H1 (cell line): Measurements from ENCODE around the gene PAK5. TPM values are rescaled to one million over a fixed set of nuclear protein-coding genes. Genes with fewer than 3 reads are reported as not detected.

Experiments
- CTCF ChIA-PET: fragments of 300-600 bp; sonication (Branson Sonifier 250); formaldehyde crosslinking; loops from one replicate; lab custom pipeline; 2021; ENCODE audit not compliant: partially characterized antibody; lab: Charles Lee
- POLR2A ChIA-PET: fragments of 300-600 bp; sonication (Branson Sonifier 250); formaldehyde crosslinking; loops from one replicate; lab custom pipeline; 2021; ENCODE audit warnings: inconsistent platforms; ENCODE audit not compliant: partially characterized antibody; lab: Charles Lee
- DNase-seq, 2 experiments: peaks; one replicate each; pipeline versions ENCODE4 v3.0.0 to v3.0.0-alpha.2; 2010 to 2022; ENCODE audit warnings: low spot score in 2 of 2, low read depth in 1 of 2, mixed read lengths in 1 of 2
- FAIRE-seq: peaks from 2 replicates; lab custom pipeline; 2011; peaks lifted over from hg19 to GRCh38; lab: Jason Lieb, UNC
- H2AFZ ChIP-seq: 2 replicates; pipeline ENCODE4 v1.8.1; 2012; ENCODE audit warnings: low read length, inconsistent platforms
- H2AK5ac ChIP-seq: 2 replicates; pipeline ENCODE4 v1.6.1; 2013; ENCODE audit warnings: low read depth, low read length
- H2BK120ac ChIP-seq: replicated peaks from 2 replicates; pipeline ENCODE3; 2013; ENCODE audit warnings: low read depth, low read length, inconsistent platforms
- H2BK12ac ChIP-seq: 2 replicates; pipeline ENCODE4 v1.6.1; 2013; ENCODE audit warnings: low read depth, low read length
- H2BK15ac ChIP-seq: 2 replicates; pipeline ENCODE4 v1.6.1; 2013; ENCODE audit warnings: low read length
- H2BK20ac ChIP-seq: 2 replicates; pipeline ENCODE4 v1.6.1; 2013; ENCODE audit warnings: low read length
- H2BK5ac ChIP-seq: 2 replicates; pipeline ENCODE4 v1.6.1; 2013; ENCODE audit warnings: low read depth, low read length
- H3K14ac ChIP-seq: 2 replicates; pipeline ENCODE4 v1.6.1; 2013; ENCODE audit warnings: inconsistent platforms; ENCODE audit not compliant: insufficient read length
- H3K18ac ChIP-seq: 2 replicates; pipeline ENCODE4 v1.6.1; 2013; ENCODE audit warnings: low read length; ENCODE audit errors: extremely low read depth
- H3K23ac ChIP-seq: 2 replicates; pipeline ENCODE4 v1.6.1; 2013; ENCODE audit warnings: inconsistent platforms; ENCODE audit not compliant: insufficient read length
- H3K23me2 ChIP-seq: 2 replicates; pipeline ENCODE4 v1.6.1; 2013; ENCODE audit warnings: low read depth, low read length
- H3K27ac ChIP-seq: 2 replicates; pipeline ENCODE4 v1.6.1; 2011; ENCODE audit warnings: low read depth, low read length, inconsistent platforms
- H3K27me3 ChIP-seq, 4 experiments: replicated peaks in 1 of 4; 1 replicate in 1 of 4; 2 replicates in 3 of 4; pipeline versions ENCODE4 v1.6.1 to v1.8.1; 2011 to 2013; ENCODE audit warnings: low read length in 3 of 4, mild to moderate bottlenecking in 3 of 4, inconsistent platforms in 2 of 4, mixed read lengths in 2 of 4, moderate library complexity in 1 of 4; ENCODE audit not compliant: control insufficient read depth in 3 of 4, insufficient read depth in 3 of 4; ENCODE audit errors: extremely low read depth in 1 of 4
- H3K36me3 ChIP-seq, 4 experiments: 2 replicates each; pipeline versions ENCODE4 v1.6.1 to v1.8.1; 2011 to 2013; ENCODE audit warnings: mild to moderate bottlenecking in 4 of 4, low read length in 3 of 4, moderate library complexity in 2 of 4, control low read depth in 1 of 4, inconsistent platforms in 1 of 4; ENCODE audit not compliant: insufficient read depth in 4 of 4, control insufficient read depth in 2 of 4
- H3K4ac ChIP-seq: replicated peaks from 2 replicates; pipeline ENCODE3; 2013; ENCODE audit warnings: low read length, low read depth, mixed read lengths, inconsistent platforms; ENCODE audit not compliant: insufficient read length
- H3K4me1 ChIP-seq, 4 experiments: replicated peaks in 1 of 4; 1 replicate in 1 of 4; 2 replicates in 3 of 4; pipeline versions ENCODE4 v1.6.1 to v1.8.1; 2011 to 2013; ENCODE audit warnings: low read length in 3 of 4, inconsistent platforms in 2 of 4, mixed read lengths in 1 of 4; ENCODE audit not compliant: insufficient read depth in 4 of 4, control insufficient read depth in 3 of 4
- H3K4me2 ChIP-seq, 2 experiments: 2 replicates each; pipeline versions ENCODE4 v1.6.1 to v1.8.1; 2011 to 2013; ENCODE audit warnings: low read depth in 2 of 2, low read length in 2 of 2, control low read depth in 1 of 2, inconsistent platforms in 1 of 2, mild to moderate bottlenecking in 1 of 2; ENCODE audit not compliant: insufficient read depth in 1 of 2
- H3K4me3 ChIP-seq, 4 experiments: fragments of 200-600, 300-600 bp in 1 of 4; sonication (generic), shearing (Covaris generic), sonication (Bioruptor Twin) in 1 of 4; 2 replicates each; pipeline versions ENCODE4 v1.5.1 to v1.8.1; 2011 to 2016; ENCODE audit warnings: low read length in 4 of 4, low read depth in 3 of 4, control low read depth in 2 of 4, inconsistent platforms in 2 of 4, mild to moderate bottlenecking in 2 of 4, mixed read lengths in 1 of 4, moderate library complexity in 1 of 4; ENCODE audit not compliant: insufficient read depth in 2 of 4; ENCODE audit errors: extremely low read depth in 1 of 4
- H3K56ac ChIP-seq: replicated peaks from 2 replicates; pipeline ENCODE3; 2013; ENCODE audit warnings: low read depth, mild to moderate bottlenecking, mixed read lengths, low read length, inconsistent platforms; ENCODE audit not compliant: insufficient read length
- H3K79me1 ChIP-seq: 2 replicates; pipeline ENCODE4 v1.6.1; 2013; ENCODE audit warnings: low read depth, low read length, control low read depth
- H3K79me2 ChIP-seq, 2 experiments: 2 replicates each; pipeline versions ENCODE4 v1.6.1 to v1.8.1; 2012 to 2013; ENCODE audit warnings: low read length in 2 of 2, mild to moderate bottlenecking in 2 of 2, inconsistent platforms in 1 of 2; ENCODE audit not compliant: insufficient read depth in 2 of 2, control insufficient read depth in 1 of 2
- H3K9ac ChIP-seq, 4 experiments: replicated peaks in 1 of 4; 1 replicate in 1 of 4; 2 replicates in 3 of 4; pipeline versions ENCODE4 v1.6.1 to v1.8.1; 2011 to 2013; ENCODE audit warnings: low read depth in 3 of 4, low read length in 3 of 4, control low read depth in 2 of 4, mild to moderate bottlenecking in 2 of 4, moderate library complexity in 2 of 4, inconsistent platforms in 1 of 4; ENCODE audit errors: extremely low read depth in 1 of 4
- H3K9me3 ChIP-seq, 2 experiments: 2 replicates each; pipeline versions ENCODE4 v1.6.1 to v1.8.1; 2012 to 2013; ENCODE audit warnings: mild to moderate bottlenecking in 2 of 2, moderate library complexity in 2 of 2, control low read depth in 1 of 2, inconsistent platforms in 1 of 2, low read depth in 1 of 2, low read length in 1 of 2, mixed read lengths in 1 of 2; ENCODE audit not compliant: insufficient read depth in 2 of 2
- H4K20me1 ChIP-seq, 2 experiments: replicated peaks in 1 of 2; 2 replicates each; pipeline versions ENCODE3 to v1.8.1; 2011 to 2013; ENCODE audit warnings: inconsistent platforms in 2 of 2, low read length in 2 of 2, mild to moderate bottlenecking in 1 of 2; ENCODE audit not compliant: insufficient read depth in 2 of 2, control insufficient read depth in 1 of 2
- H4K5ac ChIP-seq: 2 replicates; pipeline ENCODE4 v1.6.1; 2013; ENCODE audit warnings: low read length, low read depth, mixed read lengths, inconsistent platforms; ENCODE audit not compliant: insufficient read length
- H4K8ac ChIP-seq: 2 replicates; pipeline ENCODE4 v1.8.0; 2013; ENCODE audit warnings: mild to moderate bottlenecking, moderate library complexity, low read length, inconsistent platforms; ENCODE audit not compliant: insufficient read depth; ENCODE audit errors: extremely low read depth
- H4K91ac ChIP-seq: replicated peaks from 2 replicates; pipeline ENCODE3; 2013; ENCODE audit warnings: low read length, mixed read lengths, inconsistent platforms; ENCODE audit not compliant: insufficient read length
- ASH2L ChIP-seq: fragments of 200-600, 300-600 bp; sonication (generic); IDR thresholded peaks from one replicate; pipeline ENCODE4 v1.7.1; 2017; ENCODE audit warnings: low read length
- ATF3 ChIP-seq: IDR thresholded peaks from 2 replicates; pipeline ENCODE4 v1.6.1; 2011; ENCODE audit warnings: low read depth, mild to moderate bottlenecking, low read length; ENCODE audit not compliant: insufficient read depth
- CBX5 ChIP-seq: fragments of 300-800, 300-1000 bp; sonication (generic); IDR thresholded peaks from 2 replicates; pipeline ENCODE4 v1.7.1; 2016; ENCODE audit warnings: antibody characterized with exemption, low read length, low read depth
- EZH2 ChIP-seq: fragments of 200-600 bp; sonication (generic); IDR thresholded peaks from 2 replicates; pipeline ENCODE4 v1.7.1; 2012; ENCODE audit warnings: low read depth, mild to moderate bottlenecking, moderate library complexity, low read length, inconsistent platforms; ENCODE audit not compliant: severe bottlenecking
- HDAC6 ChIP-seq: IDR thresholded peaks from one replicate; pipeline ENCODE4 v1.7.1; 2012; ENCODE audit warnings: low read depth, mild to moderate bottlenecking, inconsistent platforms, low read length, moderate library complexity
- POLR2A ChIP-seq, 2 experiments: IDR thresholded peaks; 1 replicate in 1 of 2; 2 replicates in 1 of 2; pipeline ENCODE4 v1.6.1; 2011; ENCODE audit warnings: low read depth in 2 of 2, low read length in 2 of 2, mild to moderate bottlenecking in 2 of 2; ENCODE audit errors: control extremely low read depth in 1 of 2
- RAD21 ChIP-seq, 2 experiments: IDR thresholded peaks in 1 of 2; conservative IDR thresholded peaks in 1 of 2; 2 replicates each; pipeline ENCODE4 v1.6.1; 2011; ENCODE audit warnings: low read depth in 2 of 2, low read length in 2 of 2, improper control_type of control experiment in 1 of 2, inconsistent platforms in 1 of 2, mild to moderate bottlenecking in 1 of 2, moderate library complexity in 1 of 2
- RFX5 ChIP-seq: IDR thresholded peaks from 2 replicates; pipeline ENCODE4 v1.6.1; 2011; ENCODE audit warnings: low read depth, low read length, improper control_type of control experiment, borderline replicate concordance
- RNF2 ChIP-seq: fragments of 200-900, 300-1000 bp; sonication (generic); IDR thresholded peaks from 2 replicates; pipeline ENCODE4 v1.7.1; 2016; ENCODE audit warnings: borderline replicate concordance, low read depth, mild to moderate bottlenecking, antibody characterized with exemption, low read length; ENCODE audit not compliant: poor library complexity, severe bottlenecking; ENCODE audit errors: missing control alignments
- TAF7 ChIP-seq: optimal IDR thresholded peaks from 2 replicates; pipeline ENCODE3; 2011; ENCODE audit warnings: low read depth, mild to moderate bottlenecking, inconsistent platforms, low read length, moderate library complexity, borderline replicate concordance
- WGBS, 2 experiments: shearing (Covaris generic) in 1 of 2; methylation state at CpG; one replicate each; pipeline versions ENCODE4 v1.1.6 to v1.1.7; 2013 to 2015; ENCODE audit warnings: low lambda C conversion rate in 2 of 2, mixed read lengths in 2 of 2, inconsistent platforms in 1 of 2, low coverage in 1 of 2, missing lambda C conversion rate in 1 of 2; ENCODE audit not compliant: insufficient replicate concordance in 2 of 2, insufficient coverage in 1 of 2, insufficient read length in 1 of 2; ENCODE audit errors: extremely low coverage in 1 of 2, missing lambda C conversion rate in 1 of 2; 5-methylcytosine and 5-hydroxymethylcytosine counted together
- polyA plus RNA-seq, 7 experiments: library from polyadenylated mRNA; depleted of rRNA in 3 of 7; stranded (reverse) in 5 of 7; unstranded in 2 of 7; fragments of >200 nt in 5 of 7; fragments of 200-250 nt in 2 of 7; gene quantifications; 1 replicate in 5 of 7; 2 replicates in 1 of 7; 4 replicates in 1 of 7; pipeline versions ENCODE4 v1.2.1 to v1.2.3, GENCODE V29; 2011 to 2013; ENCODE audit warnings: missing spikeins in 2 of 7, mixed read lengths in 2 of 7
- total RNA-seq: library from RNA; stranded (reverse); fragmentation: NEBNext Ultra II Directional; extraction: Animal tissue kit (Norgen Biotek cat#: 25700); gene quantifications from 2 replicates; pipeline ENCODE4 v1.2.1, GENCODE V29; 2021

Gene PAK5
- total and polyA plus RNA-seq, 2 of the 8 experiments (the other 6 are each of a cell fraction or from before 2014, with no cell fraction given): 0.54 to 0.80 TPM

GRCh38 chr20:9514461-9515213, 324.2 kb downstream of the PAK5 start, which contains the start of gene LAMP5:
TSS of gene LAMP5 (plus strand) at chr20:9514590. CDS start at chr20:9514853, 263 bp downstream.
- DNase-seq: peak in 1 of 2 experiments; percentile 80
- Histone ChIP-seq H3K27me3 (peaks cover 52 to 93% (median 73%) of the 10 kb centered on the region in 4 experiments), H2BK120ac (no peak within 1 kb of the TSS), H2BK5ac (no peak within 1 kb of the TSS), H4K5ac (no peak within 1 kb of the TSS), H3K79me2 (no peaks in the 10 kb centered on the region), H3K4me3 (peak within 1 kb of the TSS; percentile 42 to 63 (median 48); a peak in 7 of 8 replicates), H2AFZ (no peak within 1 kb of the TSS), H3K4ac (no peak within 1 kb of the TSS), H2BK12ac (no peak within 1 kb of the TSS), H2BK20ac (no peak within 1 kb of the TSS), H4K91ac (no peak within 1 kb of the TSS), H3K14ac (no peak within 1 kb of the TSS), H2BK15ac (no peak within 1 kb of the TSS; the same call in 1 of the 2 replicates), H3K9ac (no peak within 1 kb of the TSS), H3K79me1 (no peaks in the 10 kb centered on the region), H3K4me2 (peak within 1 kb of the TSS; percentile 74 to 93), H3K56ac (no peak within 1 kb of the TSS), H3K23ac (no peak within 1 kb of the TSS), H3K4me1 (peaks cover 2 to 28% (median 14%) of the 10 kb centered on the region in 4 experiments; a peak in 6 of 7 replicates), H4K20me1 (no peaks in the 10 kb centered on the region), H3K18ac (0 out of 2 replicates have a peak within 1 kb of the TSS, but pooled peaks have one; percentile 21), H2AK5ac (no peak within 1 kb of the TSS), H3K9me3 (no peaks in the 10 kb centered on the region), H3K36me3 (no peaks in the 10 kb centered on the region), H4K8ac (no peak within 1 kb of the TSS; the same call in 1 of the 2 replicates), H3K23me2 (peaks cover 14% of the 10 kb centered on the region; the same call in 1 of the 2 replicates), H3K27ac (no peak within 1 kb of the TSS)
- WGBS, 2 experiments: 4% methylated on average over 30 of the region's 38 CpGs; no CpG with 5 or more reads in 1 of the 2 experiments
- ChIA-PET POLR2A (interaction anchor here (1.1 kb wide), 2 partner anchors 9 to 59 kb away, joined by 3 to 5 read pairs; no protein-coding TSS in a partner anchor), CTCF (interaction anchor here (0.7 to 10.5 kb wide), 13 partner anchors 10 to 563 kb away, joined by 3 to 79 read pairs (median 3); no protein-coding TSS in a partner anchor)
- no peak for FAIRE-seq
- TF ChIP-seq TAF7: no peak
- TF ChIP-seq RFX5: no peak
- no peak for TF ChIP-seq CBX5
- peak; percentile 1; a peak in 1 of 4 replicates for TF ChIP-seq RAD21 (IDR thresholded peaks at IDR 0.05 in 1 of 2, conservative IDR thresholded peaks at IDR 0.05 in 1 of 2; ENCODE audit: low read depth in 2 of 2, low read length in 2 of 2)
- TF ChIP-seq ASH2L: peak; percentile 76
- no peak for TF ChIP-seq ATF3
- TF ChIP-seq EZH2: peak; percentile 46
- TF ChIP-seq POLR2A (IDR thresholded peaks at IDR 0.05; ENCODE audit: control extremely low read depth in 1 of 2, low read depth in 2 of 2, low read length in 2 of 2): no peak
- TF ChIP-seq RNF2: peak; percentile 59
- TF ChIP-seq HDAC6: no peak
